Fibroblast of gingiva (primary cell): Measurements from ENCODE around the gene KRT27.
A peak's percentile ranks its signal among the peaks of the same experiment; 100 is the strongest.

ENCODE experiments used
- DNase-seq: peaks from one replicate; pipeline ENCODE4 v3.0.0-alpha.2; 2011; ENCODE audit warnings: low read depth

Gene KRT27

GRCh38 chr17:40809721-40810421 lies 27.5 kb upstream of the KRT27 start:
- DNase-seq, result no peak

GRCh38 chr17:40806131-40806530 lies 23.8 kb upstream of the KRT27 start:
- DNase-seq, result no peak

GRCh38 chr17:40803617-40804082 lies 21.3 kb upstream of the KRT27 start:
- DNase-seq, result peak; percentile 64

- no peak for DNase-seq
These were observed 18.8 kb upstream of the KRT27 start for GRCh38 chr17:40801157-40801556.

GRCh38 chr17:40800381-40800780 lies 18.0 kb upstream of the KRT27 start:
- no peak for DNase-seq

GRCh38 chr17:40799859-40800258 lies 17.5 kb upstream of the KRT27 start, which contains the start of gene KRT28:
Gene KRT28 (minus strand): TSS chr17:40799959. CDS start chr17:40799893, 66 bp downstream.
- DNase-seq, result no peak

GRCh38 chr17:40796846-40797245 lies 14.5 kb upstream of the KRT27 start:
- no peak for DNase-seq

GRCh38 chr17:40795019-40795667 lies 12.8 kb upstream of the KRT27 start:
- no peak for DNase-seq

- DNase-seq, result no peak
These were observed 12.1 kb upstream of the KRT27 start for GRCh38 chr17:40794466-40794865.

- no peak for DNase-seq
These were observed 11.5 kb upstream of the KRT27 start for GRCh38 chr17:40793832-40794231.

- peak; percentile 41 for DNase-seq
These were observed 9.6 kb upstream of the KRT27 start for GRCh38 chr17:40791787-40792436.

- peak; percentile 46 for DNase-seq
These were observed 8.8 kb upstream of the KRT27 start for GRCh38 chr17:40791111-40791510.

GRCh38 chr17:40779181-40779909 lies 3.0 kb downstream of the KRT27 start:
- DNase-seq, result no peak

GRCh38 chr17:40778461-40778860 lies 3.9 kb downstream of the KRT27 start:
- DNase-seq, result no peak

- DNase-seq, result no peak
These were observed 4.4 kb downstream of the KRT27 start for GRCh38 chr17:40777971-40778370.

GRCh38 chr17:40777459-40777858 lies 4.9 kb downstream of the KRT27 start:
- DNase-seq, result no peak

GRCh38 chr17:40775945-40776344 lies 6.4 kb downstream of the KRT27 start:
- DNase-seq, result no peak

- DNase-seq, result no peak
These were observed 10.2 kb downstream of the KRT27 start, which contains the start of gene KRT26 for GRCh38 chr17:40772101-40772500. Gene KRT26 (minus strand): TSS chr17:40772201. CDS start chr17:40772113, 88 bp downstream.

GRCh38 chr17:40765657-40766056 lies 16.7 kb downstream of the KRT27 start:
- DNase-seq, result no peak

GRCh38 chr17:40763752-40764151 lies 18.6 kb downstream of the KRT27 start:
- DNase-seq, result no peak

GRCh38 chr17:40760105-40761016 lies 22.0 kb downstream of the KRT27 start:
- no peak for DNase-seq
